Stimulated activated CD8-positive, alpha-beta memory T cell treated with anti-CD3 and anti-CD28 coated beads, Interleukin-15, amount 100 ng/mL, for 4 hours (primary cell): ENCODE measurements around the gene PGRMC2.

Experiments used
- DNase-seq, 2 donors: peaks; one replicate each; pipeline ENCODE4 v3.0.0-alpha.2; 2020; ENCODE audit warnings: low read depth in 2 of 2

The PGRMC2 gene, protein sequence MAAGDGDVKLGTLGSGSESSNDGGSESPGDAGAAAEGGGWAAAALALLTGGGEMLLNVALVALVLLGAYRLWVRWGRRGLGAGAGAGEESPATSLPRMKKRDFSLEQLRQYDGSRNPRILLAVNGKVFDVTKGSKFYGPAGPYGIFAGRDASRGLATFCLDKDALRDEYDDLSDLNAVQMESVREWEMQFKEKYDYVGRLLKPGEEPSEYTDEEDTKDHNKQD

GRCh38 chr4:128287141-128287870 lies at the start of gene PGRMC2:
Gene PGRMC2 (minus strand): TSS chr4:128287813. CDS start chr4:128287790, 23 bp downstream.
- no peak for DNase-seq

- DNase-seq, result no peak
These were observed 47.9 kb upstream of the PGRMC2 start for GRCh38 chr4:128335541-128335940.

GRCh38 chr4:128334256-128334655 lies 46.6 kb upstream of the PGRMC2 start:
- no peak for DNase-seq

GRCh38 chr4:128333309-128334018 lies 45.9 kb upstream of the PGRMC2 start:
- DNase-seq, result no peak

DNA sequence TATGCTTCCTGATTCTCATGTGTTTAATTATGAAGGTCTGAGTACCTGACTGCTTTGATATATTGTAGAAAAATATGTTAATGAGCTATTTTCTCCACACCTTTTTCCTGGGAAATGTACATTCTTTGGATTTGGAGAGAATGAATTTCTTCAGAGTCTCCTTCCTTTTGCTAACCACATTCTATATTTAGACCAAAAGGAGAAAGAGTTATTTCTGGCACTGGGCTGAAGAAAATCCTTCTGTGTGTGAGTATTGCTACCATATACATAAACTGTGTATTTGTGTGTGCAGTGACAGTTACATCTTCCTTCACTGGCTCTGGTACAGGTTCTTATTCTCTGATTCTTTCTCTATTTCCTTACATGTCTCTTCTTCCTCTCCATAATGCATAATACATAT lies 44.5 kb upstream of the PGRMC2 start:
- DNase-seq, result no peak

DNA sequence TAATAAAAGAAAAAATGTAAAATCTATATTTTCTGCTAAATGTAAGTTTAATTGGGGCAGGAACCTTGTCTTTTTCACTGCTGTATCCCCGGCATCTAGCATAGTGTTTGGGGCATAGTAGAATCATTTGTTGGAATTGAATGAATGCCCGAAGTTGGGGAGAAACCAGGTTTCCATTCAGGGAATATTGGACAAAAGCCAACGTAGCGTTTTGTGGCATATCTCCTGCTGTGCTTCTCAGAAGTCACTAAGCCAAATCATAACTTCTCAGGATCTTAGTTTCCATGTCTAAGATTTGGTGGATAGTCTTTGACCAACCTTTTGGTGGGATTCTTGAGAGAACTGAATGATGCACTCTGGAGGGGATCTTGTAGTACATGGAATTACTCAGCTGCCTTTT lies 42.0 kb upstream of the PGRMC2 start:
- DNase-seq, result no peak

DNA sequence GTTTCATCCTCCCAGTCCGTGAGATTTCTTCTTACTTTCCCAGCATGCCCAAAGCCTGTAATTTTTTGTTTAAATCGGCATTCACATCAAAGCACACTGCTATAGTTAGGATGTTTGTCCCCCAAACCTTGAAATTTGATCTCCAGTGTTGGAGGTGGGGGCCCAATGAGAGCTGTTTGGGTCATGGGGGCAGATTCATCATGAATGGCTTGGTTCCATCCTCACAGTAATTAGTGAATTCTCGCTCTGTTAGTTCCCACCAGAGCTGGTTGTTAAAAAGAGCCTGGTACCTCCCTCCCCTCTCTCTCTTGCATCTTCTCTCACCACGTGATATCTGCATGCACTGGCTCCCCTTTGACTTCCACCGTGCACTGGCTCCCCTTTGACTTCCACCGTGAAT lies 40.5 kb upstream of the PGRMC2 start:
- DNase-seq, result no peak

DNA sequence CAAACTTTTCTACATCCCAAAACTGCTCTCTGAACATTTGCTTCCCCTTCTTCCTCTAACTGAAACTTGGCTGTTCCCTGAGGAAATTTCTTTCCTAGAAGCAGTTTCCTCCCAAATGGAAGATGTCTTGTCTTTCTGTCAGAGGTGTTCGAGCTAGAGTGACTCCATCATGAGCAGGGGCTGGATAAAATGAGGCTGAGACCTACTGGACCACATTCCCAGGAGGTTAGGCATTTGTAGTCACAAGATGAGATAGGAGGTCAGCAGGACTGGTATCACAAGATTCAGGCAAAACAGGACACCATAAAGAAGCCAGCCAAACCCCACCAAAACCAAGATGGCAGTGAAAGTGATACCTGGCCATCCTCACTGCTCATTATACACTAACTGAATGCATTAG lies 35.8 kb upstream of the PGRMC2 start:
- DNase-seq, result no peak

GRCh38 chr4:128322986-128323385 lies 35.4 kb upstream of the PGRMC2 start:
- no peak for DNase-seq

DNA sequence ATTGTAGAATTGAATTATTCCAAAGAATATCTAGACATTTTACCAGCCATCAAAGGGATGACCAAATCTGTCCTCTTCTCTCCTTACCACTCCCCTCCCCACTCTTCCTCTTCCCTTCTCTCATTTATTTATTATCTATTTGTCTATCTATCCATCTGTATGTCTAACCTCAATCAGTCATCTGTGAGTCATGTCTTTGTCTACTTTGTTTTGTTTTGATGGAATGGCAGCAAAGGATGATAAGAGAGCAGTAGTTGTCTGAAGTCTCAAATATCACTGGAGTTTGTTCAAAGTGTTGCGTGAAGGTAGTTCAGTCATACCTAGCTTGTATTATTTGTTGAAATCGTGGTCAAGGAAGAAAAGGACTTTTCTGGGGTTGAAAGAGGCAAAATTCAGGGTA lies 34.7 kb upstream of the PGRMC2 start:
- no peak for DNase-seq

GRCh38 chr4:128320656-128321055 lies 33.0 kb upstream of the PGRMC2 start:
- DNase-seq, result no peak

DNA sequence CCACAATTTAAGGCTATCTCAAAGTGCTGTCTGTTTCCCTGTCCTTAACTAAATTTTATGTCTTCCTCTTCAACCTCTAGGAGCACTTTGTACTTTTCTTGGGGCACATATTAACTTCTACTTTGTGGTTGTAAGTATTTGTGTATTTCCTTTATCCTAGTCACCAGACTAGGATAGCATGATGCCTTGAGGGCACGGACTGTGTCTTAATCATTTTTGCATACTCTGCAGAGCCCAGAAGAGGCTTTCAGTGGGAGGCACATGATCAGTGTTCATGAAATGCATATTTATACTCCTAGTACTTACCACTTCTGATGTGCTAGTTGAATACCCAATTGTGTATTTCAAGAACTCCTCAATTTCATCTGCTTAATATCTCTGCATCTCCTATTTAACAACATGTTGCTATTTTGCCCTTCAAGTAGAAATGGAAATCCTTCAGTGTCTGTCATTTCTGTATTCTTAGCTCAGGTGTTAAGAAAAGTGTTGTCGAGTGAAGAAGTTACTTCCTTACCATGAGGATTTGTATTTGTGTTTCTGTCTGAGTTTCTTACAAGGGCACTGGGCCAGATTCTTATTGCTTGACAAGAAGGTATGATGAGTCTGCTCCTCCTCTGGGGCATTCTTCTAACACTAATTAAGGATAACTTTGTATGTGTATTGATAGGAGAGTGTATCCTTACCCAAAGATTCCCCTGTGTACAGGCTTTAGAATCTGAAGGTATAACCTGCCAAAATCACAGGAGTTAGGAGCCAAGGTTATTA lies 28.3 kb upstream of the PGRMC2 start:
- no peak for DNase-seq

GRCh38 chr4:128311659-128312403 lies 24.2 kb upstream of the PGRMC2 start:
- DNase-seq, result no peak

DNA sequence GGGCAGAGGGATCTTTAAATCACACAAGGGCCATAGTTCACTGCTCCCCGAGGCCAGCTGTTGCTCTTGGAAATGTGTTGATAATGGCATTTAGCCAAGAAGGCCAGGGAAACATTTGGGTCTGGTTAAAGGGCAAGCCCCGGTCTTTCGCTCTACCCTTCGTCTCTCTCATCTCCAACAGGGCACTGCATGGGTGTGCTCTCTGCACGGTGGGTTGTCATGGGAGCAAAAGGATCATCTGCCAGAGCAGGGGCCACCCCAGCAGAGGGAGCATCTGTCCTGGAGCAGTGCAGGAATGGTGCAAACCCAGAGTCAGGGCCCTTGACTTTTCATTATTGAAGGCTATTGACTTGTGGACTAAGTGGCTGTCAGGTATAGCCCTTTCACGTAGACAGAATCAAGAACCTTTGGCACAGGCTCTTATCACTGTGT lies 22.7 kb upstream of the PGRMC2 start:
- DNase-seq, result no peak

- DNase-seq, result no peak
These were observed 22.0 kb upstream of the PGRMC2 start for GRCh38 chr4:128309585-128309984.

- no peak for DNase-seq
These were observed 21.4 kb upstream of the PGRMC2 start for GRCh38 chr4:128308986-128309385.

GRCh38 chr4:128307123-128307571 lies 19.5 kb upstream of the PGRMC2 start:
- DNase-seq, result no peak

DNA sequence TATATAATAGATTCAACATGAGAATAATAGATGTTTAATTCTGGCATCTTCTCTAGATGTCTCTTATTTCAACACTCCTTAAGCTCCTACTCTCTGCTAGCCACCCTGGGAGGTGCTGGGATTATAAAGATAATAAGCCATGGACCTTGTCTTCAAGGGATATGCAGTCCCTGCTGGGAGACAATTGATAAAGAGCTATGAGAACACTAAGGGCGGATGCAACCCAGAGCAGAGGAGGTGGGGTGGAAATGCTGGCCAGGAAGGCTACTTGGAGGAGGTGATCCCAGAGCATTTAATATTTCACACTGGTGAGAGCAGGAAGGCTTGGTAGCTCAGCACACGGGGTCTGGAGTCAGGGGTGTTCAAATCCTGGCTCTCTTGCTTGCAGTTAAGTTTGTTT lies 18.3 kb upstream of the PGRMC2 start:
- DNase-seq, result no peak

DNA sequence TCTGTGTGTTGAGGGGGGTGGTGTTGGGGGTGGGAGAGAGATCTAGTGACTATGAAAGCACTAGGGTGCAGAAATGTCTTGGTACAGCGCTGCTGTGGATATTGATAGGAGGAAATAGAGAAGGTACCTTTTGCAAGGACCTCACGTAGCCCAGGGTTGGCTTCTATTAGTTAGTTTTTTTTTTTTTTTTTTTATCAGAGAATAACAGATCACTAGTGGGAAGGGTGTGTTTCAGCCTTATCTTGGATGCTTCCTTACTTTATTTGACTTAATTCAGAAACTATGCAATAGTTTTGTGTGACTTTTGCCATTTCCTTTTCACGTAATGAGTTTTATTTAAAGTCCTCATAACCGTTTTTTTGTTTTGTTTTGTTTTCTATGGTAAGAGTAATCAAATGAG lies 16.4 kb upstream of the PGRMC2 start:
- DNase-seq, result no peak

GRCh38 chr4:128303405-128303785 lies 15.8 kb upstream of the PGRMC2 start:
- DNase-seq, result no peak

- no peak for DNase-seq
These were observed 14.4 kb upstream of the PGRMC2 start for GRCh38 chr4:128301979-128302378.
